HG02759 (cell line): ENCODE results near the gene ZSCAN5A.
"Not testable (repeated sequence)": the region's sequence is repeated elsewhere in the genome, so short reads cannot be mapped to it uniquely, and the experiment has no call there.

Experiments
- ATAC-seq: cut with Tn5 transposase; IDR thresholded peaks from one replicate; pipeline ENCODE4 v1.9.1; 2021; ENCODE audit warnings: mild to moderate bottlenecking, moderate library complexity; ENCODE audit not compliant: unreplicated experiment

The ZSCAN5A gene

DNA sequence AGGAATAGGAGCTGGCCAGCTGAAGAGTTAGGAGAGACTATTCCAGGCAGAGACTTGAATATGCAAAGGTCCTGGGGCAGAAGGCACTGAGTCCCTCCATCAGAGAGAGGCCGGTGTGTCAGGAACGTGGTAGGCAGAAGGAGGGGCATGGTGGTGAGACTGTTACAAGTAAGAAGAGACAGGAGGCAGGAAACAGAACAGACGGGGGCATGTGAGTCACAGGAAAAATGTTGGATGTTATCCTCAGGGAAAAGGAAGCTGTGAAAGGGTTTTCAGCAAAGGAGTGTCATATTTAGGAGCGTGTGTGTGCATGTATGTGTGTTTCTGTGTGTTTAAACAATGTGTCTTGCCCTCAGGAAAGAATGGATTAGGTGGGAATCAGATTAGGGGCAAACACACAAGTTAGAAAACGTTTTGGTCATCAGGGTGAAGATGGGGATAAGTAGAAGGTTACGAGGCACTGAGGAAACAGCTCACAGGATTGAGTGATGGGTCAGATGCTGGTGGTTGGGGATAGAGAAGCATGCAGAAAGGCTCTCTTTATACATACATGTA, 41.0 kb downstream of the ZSCAN5A start:
- no peak for ATAC-seq

DNA sequence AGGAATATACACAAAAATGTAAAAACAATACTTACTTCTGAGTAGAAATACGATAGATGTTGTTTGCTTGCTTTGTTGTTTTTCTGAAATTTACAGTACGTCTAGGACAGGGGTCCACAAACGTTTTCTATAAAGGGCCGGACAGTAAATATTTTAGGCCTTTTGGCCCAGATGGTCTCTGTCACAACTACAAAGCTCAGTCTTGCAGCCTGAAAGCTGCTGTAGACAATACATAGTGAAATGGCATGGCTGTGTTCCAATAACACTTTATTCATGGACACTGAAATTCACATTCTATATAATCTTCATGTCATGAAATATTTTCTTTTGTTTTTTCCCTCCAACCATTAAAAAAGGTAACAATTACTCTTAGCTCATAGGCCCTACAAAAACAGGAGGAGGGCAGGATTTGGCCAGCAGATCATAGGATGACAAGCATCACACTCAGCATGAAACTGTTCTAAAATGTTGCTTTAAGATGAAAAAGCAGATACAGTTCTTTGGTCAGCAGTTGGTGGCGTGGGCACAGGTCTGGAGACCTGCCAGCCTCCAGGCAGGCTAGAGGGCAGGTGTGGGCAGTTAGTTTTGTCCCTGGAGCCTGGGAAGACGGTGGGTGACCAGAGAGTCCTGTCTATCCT, 42.4 kb downstream of the ZSCAN5A start, which contains the start of gene EDDM13:
Gene EDDM13, plus strand, starts transcription at position 588 of the 638 bp plus-strand sequence. CDS start 87 bp downstream, outside the sequence.
- no peak for ATAC-seq

DNA sequence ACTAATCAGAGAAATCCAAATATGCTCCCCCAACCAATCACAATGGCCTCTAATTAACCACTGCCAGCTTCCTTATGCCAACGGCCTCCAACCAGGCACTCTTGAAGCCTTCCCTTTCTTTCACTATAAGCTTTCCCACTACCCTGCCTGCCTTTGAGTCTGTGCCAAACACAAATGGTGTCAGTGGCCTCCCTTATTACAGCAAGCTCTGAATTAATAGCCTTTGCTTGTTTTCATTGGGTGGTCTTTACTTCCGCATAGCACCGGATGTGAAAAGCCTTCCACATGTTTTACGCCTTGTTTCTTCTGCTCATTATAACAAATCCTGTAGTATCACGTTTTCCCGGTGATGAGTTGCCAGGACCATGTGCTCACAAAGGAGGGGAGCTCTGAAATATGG, 43.5 kb downstream of the ZSCAN5A start:
- no peak for ATAC-seq

DNA sequence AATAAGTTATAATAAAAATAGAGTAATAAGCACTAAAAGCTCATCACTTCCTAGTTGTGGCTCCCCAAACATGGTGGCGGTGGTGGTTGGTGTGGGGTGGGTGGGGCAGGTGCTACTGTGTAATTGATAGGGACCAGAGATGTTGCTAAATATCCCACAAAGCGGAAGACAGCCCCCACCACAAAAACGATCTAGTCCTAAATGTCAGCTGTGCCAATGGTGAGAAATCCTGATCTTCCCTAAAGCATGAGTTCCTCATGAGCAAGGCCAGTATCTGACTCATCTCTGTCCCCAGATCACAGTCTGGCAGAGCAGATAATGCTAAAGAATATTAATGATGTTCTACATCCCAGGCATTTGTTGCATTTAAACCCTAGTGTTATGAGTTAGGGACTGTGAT, 44.0 kb downstream of the ZSCAN5A start:
- no peak for ATAC-seq

- no peak for ATAC-seq
These were observed 45.3 kb downstream of the ZSCAN5A start for GRCh38 chr19:56269348-56269747.

- ATAC-seq = no peak
These were observed 48.6 kb downstream of the ZSCAN5A start for GRCh38 chr19:56266051-56266450.

GRCh38 chr19:56263319-56263718, 51.3 kb downstream of the ZSCAN5A start:
- ATAC-seq = no peak

- ATAC-seq = not testable (repeated sequence)
These were observed 52.7 kb downstream of the ZSCAN5A start for GRCh38 chr19:56261932-56262331.

GRCh38 chr19:56261145-56261544, 53.5 kb downstream of the ZSCAN5A start:
- no peak for ATAC-seq

DNA sequence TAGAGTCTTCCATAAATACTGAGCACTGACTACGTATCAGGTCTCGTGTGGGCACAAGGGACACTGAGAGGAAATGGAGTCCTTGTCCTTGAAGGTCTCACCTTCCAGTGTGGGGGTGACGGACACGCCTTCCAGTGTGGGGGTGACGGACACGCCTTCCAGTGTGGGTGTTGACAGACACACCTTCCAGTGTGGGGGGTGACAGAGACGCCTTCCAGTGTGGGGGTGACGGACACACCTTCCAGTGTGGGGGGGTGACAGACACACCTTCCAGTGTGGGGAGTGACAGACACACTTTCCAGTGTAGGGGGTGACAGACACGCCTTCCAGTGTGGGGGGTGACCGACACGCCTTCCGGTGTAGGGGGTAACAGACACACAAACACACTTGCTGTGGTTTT, 56.4 kb downstream of the ZSCAN5A start:
- no peak for ATAC-seq

GRCh38 chr19:56253737-56254136, 60.9 kb downstream of the ZSCAN5A start:
- no peak for ATAC-seq

- ATAC-seq = no peak
These were observed 61.8 kb downstream of the ZSCAN5A start for GRCh38 chr19:56252699-56253422.

DNA sequence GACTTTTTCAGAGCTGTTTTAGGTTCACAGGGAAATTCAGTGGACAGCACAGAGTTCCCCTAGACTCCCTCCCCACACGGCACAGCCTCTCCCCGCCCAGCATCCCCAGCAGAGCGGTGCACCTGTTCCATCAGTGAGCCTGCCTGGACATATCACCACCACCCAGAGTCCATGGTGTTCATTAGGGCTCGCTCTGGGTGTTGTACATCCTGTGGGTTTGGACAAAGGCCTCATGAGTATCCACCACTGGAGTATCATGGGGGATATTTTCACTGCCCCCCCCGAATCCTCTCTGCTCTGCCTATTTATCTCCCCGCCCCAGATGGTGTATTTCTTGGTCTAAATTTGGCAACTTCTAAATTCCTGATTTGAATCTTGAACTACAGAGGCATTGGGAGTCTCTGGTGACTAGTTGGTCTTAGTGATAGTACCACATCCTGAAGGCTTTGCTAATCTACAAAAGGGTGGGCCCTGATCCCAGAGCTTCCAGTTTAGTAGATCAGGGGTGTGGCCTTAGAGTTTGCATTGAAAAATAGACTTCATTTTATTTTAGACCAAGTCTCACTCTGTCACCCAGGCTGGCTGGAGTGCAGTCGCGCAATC, 65.8 kb downstream of the ZSCAN5A start:
- not testable (repeated sequence) for ATAC-seq

DNA sequence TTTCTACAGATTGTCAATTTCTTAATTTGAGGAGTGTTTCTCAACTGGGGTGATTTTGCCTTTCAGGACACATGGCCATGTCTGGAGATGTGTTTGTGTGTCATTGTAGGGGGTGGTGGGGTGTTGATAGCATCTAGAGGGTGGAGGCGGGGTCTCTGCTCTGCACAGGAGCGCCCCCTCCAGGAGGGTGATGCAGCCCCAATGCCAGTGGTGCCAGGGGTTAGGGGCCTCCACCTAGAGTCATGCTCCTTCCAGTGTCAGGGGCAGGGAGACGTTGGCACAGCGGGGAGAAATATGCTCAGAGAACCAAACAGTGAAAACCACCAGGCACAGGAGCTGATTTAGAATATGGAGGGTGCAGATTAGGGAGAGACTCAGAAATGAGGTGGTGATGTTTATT, 68.9 kb downstream of the ZSCAN5A start:
- ATAC-seq = not testable (repeated sequence)

GRCh38 chr19:56245121-56245740, 69.4 kb downstream of the ZSCAN5A start:
- no peak for ATAC-seq

DNA sequence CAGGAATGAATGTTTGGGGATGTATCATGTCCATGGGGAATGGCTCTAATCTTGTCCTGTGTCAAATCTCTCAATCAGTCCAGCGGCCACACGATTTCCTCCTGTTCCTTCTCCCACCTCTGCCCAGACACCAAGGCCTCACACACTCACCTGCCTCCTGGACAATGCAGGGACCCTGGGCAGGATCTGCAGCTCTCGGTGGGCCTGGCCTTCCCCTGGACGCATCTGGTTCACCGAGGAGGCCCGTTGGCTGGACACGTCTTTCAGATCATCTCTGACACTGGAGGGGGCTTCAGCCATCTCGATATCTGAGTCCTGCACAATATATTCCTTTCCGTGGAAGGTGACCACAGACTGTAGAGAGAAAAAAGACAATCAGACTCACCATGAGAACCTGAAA, 91.2 kb downstream of the ZSCAN5A start:
- ATAC-seq = no peak

DNA sequence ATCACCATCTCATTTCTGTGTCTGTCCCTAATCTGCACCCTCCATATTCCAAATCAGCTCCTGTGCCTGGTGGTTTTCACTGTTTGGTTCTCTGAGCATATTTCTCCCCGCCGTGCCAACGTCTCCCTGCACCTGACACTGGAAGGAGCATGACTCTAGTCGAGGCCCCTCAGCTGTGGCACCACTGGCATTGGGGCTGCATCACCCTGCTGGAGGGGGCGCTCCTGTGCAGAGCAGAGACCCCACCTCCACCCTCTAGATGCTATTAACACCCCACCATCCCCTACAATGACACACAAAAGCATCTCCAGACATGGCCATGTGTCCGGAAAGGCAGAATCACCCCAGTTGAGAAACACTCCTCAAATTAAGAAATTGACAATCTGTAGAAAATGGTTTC, 91.7 kb downstream of the ZSCAN5A start:
- no peak for ATAC-seq

DNA sequence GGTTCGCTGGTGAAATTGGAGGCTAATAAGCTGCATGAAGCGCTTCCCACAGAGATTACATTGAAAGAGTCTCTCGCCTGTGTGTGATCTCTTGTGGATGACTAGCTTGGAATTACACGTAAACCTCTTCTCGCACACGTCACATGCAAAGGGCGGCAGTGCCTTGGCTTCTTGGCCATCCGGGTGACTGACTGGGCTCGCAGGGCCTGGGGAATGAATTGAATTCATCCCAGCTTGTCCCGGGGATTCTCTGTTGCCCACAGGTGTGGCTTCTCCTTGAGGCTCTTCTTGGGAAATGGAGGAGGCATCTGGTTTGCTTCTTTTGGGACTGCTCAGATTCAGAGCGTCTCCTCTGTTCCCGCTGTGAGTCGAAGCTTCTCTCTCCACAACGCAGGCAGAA, 92.8 kb downstream of the ZSCAN5A start:
- no peak for ATAC-seq

- not testable (repeated sequence) for ATAC-seq
These were observed 93.2 kb downstream of the ZSCAN5A start for GRCh38 chr19:56221442-56221841.

DNA sequence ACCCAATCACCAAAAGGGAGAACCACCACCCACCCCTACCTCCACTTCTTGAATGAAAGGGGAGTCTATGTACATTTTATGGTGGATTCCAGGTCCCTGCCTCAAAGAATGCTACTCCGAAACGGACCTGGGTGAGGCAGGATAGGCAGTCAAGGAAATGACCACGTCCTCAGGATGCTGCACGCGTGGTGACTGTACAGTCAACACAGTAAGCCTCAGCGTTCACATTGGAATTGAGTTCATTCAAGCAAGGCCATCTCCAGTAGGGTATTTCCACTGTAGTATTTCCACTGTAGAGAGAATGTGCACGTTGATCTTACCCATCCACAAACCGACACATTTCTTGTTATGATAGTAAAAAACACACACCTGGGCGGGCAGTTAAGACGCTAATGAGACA, 95.7 kb downstream of the ZSCAN5A start:
- no peak for ATAC-seq
